Measurements from ENCODE around the gene PSKH1.
"Not testable (repeated sequence)": the region's sequence is repeated elsewhere in the genome, so short reads cannot be mapped to it uniquely, and the experiment has no call there.

PSKH1 gene

DNA sequence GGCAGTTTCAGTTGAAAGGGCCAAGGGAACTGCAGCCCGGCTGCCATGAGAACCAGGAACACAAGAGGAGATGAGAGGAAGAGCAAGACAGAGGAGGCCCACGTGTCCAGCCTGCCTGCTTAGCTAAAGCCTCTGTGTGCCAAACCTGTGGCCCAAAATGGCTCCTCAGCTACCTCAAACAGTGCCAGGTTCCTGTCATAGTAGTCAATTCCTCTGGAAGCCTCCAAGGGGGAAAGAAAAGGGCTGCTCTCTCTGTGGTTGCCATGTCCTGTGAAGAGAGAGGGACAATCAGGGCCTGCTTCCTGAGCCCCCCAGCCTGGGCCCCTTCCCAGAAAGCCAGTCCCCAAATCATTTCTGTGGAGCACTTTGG, 70.2 kb downstream of the PSKH1 start:
- DNase-seq (ENCODE audit: low spot score), result no peak

DNA sequence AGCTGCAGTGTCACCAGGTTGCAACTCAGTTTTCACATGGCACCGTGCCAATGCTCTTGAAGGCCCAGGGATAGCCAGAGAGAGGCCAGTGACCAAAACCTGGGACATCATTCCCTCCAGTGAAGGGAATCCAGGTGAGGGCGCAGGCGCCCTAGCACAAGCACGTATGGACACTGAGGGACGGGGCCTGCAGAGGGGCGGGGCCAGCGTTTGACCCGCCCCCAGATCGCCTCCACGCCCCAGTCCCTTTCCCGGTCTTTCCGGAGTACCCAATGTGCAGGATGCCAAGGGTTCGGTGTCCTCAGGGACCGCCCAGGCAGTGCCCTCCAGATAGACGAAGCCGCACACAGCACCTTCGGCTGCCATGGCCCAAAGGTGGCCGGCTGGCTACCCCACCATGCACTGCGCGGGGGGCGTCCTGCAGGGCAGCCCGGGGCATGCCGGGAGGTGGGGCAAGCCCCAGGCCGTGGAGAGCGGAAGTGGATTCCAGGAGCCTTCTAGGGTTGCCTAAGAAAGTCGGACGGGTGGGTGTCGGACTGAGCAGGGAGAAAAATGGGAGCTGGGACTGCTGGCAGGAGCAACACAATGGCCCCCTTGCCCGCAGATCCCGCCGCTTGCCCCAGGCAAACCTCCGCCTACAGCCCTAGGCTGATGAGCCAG, 70.7 kb downstream of the PSKH1 start:
- DNase-seq (ENCODE audit: low spot score), result no peak

DNA sequence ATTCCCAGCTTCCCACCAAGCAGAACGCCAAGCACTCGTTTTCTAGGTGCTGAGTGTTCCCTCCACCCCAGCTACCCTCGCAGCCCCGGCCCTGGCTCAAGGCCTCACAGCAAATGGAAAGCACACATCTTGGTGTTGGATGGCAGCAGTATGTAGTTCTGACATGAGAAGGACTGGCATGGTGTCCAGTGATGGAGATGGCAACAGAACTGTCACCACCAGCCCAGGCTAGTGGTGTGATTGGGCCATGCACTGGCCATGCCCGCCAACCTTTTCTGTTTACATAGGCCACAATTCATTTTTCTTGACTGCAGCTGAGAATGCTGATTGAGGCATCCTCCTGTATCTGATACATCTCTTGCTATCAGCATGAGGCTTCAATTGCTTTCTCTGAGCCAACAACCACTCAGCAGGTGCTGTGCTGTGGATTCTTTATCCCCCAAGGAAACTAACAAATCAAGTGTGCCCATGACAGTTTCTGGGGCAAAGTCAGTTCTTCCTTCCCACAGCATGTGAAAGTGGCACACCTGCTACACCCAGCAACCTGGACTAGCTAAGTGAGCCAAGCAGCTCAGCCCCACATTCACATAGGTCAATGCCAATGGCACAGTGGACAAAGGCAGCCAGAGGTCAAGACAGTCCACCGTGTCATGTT, 71.5 kb downstream of the PSKH1 start:
- DNase-seq (ENCODE audit: low spot score), result no peak

DNA sequence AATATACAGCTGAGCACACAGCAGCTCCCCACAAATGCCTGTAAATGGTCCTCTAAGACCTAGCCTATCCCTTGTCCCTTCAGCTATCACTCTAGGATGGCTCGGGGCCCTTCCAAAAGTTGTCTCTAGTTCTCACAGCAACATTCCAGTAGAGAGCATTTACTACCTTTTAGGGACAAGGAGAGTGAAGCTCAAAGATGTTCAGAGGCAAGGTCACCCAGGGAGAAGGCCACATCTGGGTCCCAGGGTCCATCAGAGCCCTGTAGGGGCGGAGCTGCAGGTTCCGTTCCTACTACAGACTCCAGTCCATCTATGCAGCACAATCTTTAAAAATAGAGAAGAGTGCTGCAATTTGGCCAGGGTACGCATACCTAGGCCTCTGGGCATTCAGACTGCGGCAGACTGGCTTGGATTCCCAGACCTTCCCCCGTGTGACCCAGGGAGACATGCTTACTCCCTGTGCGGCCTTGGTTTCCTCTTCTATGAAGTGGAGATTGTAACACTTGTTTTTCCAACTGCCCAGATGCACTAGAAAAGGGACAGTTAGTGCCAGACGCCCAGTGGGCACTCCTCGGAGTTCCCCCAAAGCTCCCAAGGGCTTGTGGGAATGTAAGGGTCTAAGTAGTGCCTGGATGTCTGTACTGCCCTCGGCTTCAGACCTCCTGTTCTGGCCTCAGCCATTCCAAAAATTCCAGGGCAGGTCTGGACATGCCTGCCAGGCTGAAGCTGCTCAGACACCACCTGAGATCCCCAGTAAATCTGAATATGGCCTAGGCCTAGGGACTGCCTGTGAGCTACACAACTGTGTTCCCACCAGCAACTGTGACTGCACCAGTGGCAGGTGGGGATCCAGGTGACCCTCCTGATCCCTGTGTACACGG, 72.9 kb downstream of the PSKH1 start:
- no peak for DNase-seq (ENCODE audit: low spot score)

DNA sequence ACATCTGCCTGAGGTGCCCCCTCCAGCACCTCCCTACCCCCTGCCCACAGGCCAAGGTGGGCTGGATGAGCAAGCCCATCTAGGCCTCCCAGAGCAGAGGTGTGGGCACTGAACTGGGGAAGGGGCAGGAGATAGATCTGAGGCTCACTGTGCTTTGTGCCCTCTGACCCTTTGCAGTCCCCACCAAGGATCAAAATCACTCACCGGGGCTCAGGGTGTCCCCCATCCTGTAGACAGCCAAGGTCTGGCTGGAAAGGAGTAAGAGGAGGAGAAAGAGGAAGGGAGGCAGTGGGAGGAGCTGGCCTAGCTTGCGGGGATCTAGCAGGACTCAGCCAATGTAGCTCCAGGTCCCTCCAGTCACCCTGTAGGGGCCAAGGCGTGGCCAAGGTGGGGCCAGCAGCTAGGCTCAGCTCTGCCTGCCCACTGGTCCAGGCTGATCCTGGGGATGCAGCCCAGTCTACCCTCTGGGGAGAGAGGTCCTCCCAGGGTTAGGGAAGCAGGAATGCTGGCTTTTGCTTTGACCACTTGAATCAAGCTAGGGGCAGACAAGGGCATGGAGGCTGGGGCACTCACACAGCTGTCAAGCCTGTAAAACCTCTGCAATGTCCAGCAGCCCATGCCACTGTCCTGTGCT, 73.6 kb downstream of the PSKH1 start:
- DNase-seq (ENCODE audit: low spot score), result peak; percentile 57

DNA sequence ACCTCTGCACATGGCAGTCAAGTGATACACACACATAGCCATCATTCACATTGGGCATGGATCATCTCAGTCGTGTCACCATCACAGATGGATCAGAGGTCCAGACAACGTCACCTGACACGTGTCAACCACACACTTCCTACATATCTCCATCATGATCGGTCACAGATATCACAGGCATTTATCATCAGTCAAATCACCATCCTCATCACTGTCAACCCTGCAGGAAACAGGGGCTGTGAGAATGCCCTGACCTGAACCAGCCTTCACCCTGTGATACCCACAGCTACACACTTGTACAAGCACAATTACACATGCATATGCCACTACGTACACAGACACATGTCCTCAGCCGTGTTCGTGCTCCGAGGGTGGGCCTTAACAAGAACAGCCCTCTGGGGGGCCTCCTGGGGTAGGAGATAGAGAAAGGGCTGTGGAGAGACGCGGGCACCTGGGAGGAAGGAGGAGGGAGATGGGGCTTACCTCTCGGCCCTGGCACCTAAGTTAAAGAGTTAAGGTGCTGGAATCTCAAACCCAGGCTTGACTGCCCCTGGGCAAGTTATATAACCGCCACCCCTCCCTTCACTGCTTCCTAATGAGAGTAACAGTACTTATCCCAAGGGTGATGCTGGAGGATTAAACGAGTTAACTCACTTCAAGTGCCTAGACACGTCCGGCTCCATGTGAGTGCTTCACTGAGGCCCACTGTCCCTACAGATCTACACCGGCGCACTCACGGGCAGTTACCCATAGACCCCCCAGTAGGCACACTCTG, 74.3 kb downstream of the PSKH1 start:
- no peak for DNase-seq (ENCODE audit: low spot score)

DNA sequence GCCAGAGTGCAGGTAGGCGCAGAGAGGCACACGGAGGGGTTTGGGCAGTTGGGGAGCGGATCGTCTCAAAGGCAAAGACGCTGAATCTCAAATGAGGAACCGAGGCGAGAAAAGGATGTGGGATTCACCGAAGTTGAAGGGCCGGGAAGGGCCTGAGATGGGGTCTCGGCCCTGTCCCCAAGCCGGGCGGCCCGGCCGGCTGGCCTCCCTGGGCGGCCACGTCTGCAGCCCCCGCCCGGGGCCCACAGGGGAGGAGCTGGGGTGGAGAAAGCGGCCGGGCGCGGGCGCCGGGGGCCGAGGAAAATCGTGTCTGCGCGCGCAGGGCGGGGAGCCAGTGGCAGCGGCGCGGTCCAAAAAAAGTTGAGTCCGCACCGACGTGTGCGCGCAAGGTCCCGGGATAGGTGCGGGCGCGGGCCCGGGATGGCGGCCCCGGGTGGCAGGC, 74.9 kb downstream of the PSKH1 start:
- DNase-seq (ENCODE audit: low spot score), result peak; percentile 25

DNA sequence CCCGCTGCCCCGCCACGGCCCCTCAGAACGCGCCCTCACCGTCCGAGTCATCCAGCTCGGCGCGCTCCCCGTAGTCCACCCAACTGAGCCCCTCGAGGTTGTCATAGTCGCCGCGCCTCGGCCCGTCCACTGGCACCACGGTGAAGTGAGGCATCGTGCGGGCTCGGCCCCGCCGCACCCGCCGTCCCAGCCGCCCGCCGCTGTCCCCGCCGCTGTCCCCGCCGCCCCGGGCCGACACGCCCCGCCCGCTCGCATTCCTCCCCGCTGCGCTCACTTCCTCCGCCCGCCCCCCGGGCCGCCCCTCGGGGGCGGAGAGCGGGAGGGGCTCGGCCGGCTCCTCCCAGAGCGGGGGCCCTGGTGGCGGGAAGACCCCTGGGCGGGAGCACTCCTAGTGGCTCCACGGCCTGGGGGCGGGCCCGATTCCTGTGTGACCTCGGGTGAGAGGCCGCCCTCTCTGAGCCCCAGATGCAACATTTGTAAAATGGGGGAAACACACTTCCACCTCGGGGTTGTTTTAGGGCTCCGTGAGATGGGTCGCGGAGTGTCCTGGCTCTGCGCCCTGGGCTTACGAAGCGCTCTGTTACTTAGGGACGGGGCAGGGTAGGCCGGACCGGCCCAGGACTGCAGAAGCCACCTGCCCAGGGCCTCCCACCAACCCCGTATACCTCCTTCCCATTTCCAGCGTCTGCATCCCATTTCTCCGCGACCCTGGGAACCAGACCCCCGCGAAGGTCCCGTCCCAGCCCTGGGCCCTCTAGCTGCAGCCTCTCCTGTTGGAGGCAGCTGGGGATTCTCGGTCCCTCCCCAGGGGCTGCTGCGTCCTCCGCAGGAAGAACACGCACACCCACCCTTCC, 75.6 kb downstream of the PSKH1 start, which contains the start of gene SLC12A4:
TSS of gene SLC12A4 (minus strand) at position 238 of the 854 bp plus-strand sequence. CDS start at position 154, 84 bp downstream.
- peak; percentile 82 for DNase-seq (ENCODE audit: low spot score)

DNA sequence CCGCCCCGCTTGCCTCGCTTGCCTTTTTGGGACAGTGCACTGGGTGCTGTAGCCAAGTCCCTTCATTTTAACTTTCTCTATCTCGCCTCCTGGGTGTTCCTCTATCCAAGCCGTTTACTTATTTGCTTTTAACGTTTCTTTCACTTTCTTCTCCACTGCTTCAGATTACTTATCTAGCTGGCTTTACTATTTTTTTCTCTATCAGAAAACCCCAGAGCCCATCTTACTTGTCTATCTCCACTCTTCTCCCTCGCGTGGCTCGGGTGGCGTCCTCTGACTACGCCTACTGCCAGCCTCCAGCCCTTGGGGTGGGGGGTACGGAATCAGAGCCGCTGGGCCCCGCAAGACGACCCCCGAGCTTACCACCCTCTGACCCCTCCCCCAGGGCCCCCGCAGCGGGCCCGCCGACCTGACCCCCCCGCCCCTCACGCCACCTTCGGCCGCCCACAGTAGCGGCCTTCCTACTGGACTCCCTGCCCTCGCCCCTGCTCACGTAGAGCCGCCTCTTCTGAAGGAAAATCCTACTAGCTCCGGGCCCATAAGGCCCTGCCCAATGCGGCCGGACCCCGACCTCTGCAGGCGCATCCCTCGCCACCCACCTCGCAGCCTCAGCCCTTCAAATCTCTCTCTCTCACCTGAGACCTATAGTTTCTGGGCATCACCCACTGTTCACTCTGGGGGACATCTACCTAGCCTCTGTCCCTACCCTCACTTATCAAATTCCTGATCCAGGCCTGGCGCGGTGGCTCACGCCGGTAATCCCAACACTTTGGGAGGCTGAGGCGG, 76.4 kb downstream of the PSKH1 start:
- DNase-seq (ENCODE audit: low spot score), result no peak

DNA sequence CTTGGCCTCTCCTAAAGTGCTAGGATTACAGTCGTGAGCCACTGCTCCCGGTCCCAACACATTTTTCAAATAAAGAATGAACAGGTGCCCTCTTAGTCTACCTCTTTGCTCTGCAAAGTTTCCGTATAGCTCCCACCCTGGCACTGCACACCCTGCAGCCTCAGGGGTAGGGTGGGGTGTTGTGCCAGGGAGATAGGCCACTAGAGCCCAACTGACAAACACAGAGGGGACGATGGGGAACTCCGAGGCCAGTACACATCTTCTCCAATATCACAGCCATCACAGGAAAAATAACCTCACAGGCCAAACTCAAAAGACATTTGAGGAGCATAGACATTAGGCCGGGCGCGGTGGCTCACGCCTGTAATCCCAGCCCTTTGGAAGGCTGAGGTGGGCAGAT, 78.1 kb downstream of the PSKH1 start:
- no peak for DNase-seq (ENCODE audit: low spot score)

DNA sequence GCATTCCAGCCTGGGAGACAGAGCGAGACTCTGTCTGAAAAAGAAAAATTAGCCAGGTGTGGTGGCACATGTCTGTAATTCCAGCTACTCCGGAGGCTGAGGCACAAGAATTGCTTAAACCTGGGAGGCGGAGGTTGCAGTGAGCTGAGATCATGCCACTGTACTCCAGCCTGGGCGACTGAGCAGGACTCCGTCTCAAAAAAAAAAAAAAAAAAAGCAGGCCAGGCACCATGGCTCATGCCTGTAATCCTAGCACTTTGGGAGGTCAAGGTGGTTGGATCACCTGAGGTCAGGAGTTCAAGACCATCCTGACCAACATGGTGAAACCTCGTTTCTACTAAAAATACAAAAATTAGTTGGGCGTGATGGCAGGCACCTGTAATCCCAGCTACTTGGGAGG, 79.2 kb downstream of the PSKH1 start:
- not testable (repeated sequence) for DNase-seq (ENCODE audit: low spot score)

DNA sequence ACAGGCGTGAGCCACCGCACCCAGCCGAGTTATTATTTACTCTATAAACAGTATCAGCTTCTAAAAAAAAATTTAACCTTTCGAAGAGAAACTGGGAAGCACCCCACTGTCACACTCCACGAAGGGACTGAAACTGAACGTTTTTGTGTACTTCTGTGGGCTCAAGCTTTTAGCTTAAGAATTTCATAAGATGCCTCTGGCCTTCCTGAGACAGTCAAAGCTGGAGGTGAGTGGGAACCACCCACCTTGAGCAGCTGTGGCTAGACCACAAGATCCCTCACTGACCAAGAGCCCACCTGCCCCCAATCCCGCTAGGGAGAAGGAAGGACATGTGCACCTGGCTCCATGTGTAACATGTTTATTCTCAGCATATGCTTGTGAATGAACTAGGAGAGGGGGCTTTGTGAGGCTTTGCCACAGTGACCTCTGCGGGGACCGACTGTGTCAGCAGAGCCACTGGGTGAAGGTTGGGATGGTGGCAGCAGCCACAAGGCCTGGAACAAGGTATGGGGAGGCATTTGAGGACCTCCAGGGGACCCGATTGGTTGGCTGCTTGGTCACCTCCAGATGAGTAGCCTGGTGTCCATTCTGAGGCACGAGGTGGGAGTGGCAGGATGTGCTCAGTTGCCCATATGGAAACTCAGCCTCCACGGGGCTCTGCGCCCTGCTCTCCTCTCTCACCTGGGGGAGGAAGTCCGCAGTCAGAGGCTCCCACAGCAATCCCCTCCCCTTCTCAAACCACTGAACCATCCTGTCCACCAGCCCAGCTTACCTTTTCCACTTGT, 82.5 kb downstream of the PSKH1 start:
- DNase-seq (ENCODE audit: low spot score), result no peak

DNA sequence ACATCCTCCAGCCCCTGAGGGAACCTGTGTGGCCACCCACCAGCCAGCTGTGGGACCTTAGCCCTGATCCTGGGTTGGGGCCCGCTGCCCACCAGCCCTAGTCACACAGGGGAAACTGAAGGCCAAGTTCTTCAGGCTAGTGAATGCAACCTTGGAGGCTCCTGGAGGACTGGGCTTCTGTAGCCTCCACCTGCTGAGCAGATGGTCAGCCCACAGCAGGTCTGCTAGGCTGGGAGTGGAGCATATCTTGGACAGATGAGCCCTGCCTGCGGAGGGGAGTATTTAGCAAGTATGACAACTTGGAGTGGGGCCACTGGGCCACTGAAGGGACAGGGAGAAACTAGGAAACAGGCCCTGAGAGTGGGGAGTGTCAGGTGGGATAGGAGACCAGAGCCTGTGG, 83.2 kb downstream of the PSKH1 start:
- no peak for DNase-seq (ENCODE audit: low spot score)

DNA sequence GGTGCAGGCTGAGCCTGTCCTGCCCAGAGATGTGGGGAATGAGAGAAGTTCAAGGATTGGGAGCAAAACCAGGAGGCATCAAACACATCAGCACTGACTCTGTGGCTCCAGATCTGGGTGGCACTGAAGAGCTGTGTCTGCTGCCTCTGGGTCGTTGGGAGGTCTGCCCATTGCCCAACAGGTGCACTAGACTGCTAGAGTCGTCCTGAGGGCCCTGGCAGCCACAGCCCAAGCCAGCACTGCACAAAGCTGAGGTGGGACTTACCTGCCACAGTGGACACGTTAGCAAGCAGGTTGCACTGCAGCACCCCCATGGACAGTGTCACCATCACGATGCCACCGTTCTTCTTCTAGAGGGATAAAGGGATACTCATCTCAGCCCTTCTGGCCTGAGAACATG, 84.0 kb downstream of the PSKH1 start:
- no peak for DNase-seq (ENCODE audit: low spot score)

DNA sequence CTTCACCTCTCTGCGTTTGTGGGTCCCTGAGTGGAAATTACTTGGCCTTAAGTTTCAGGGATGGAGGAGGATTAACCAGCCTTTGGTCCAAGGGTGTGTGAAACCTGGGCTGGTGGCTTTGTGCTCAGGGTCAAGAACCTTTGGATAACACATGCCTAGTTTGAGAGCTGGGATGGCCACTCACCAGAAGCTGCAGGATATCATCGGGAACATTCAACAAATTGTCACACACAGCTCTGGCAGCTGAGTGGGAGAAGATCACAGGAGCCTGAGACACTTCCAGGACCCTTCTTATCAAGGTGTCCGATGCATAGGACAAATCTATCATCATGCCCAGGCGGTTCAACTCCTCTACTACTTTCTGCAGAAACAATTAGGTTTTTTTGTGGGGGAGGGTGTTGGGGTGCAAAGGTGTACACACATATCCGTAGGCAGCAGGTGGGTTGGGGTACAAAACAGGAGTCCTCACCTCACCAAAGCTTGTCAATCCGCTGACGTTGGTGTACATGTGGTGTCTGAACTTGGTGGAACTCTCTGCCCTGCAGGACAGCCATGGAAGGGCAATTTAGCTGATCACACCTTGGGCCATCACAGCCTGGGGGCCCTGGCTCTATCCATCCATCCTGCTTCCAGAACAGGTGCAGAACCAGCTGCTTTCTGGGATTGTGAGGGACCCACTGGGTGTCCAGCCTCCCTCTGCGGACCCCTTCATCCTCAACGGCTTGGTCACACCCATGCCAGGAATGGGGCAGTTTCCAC, 84.6 kb downstream of the PSKH1 start:
- no peak for DNase-seq (ENCODE audit: low spot score)
